GM23338 (cell line): ENCODE results near the gene EMX1.

Source experiments
- CREB1 ChIP-seq: fragments of 250-450 bp; sonication (Bioruptor Pico); IDR thresholded peaks from 2 replicates; pipeline ENCODE4 v1.5.0; 2020; ENCODE audit warnings: low read depth, mild to moderate bottlenecking, moderate library complexity
- EZH2 ChIP-seq: fragments of 200-600 bp; sonication (generic); IDR thresholded peaks from one replicate; pipeline ENCODE4 v1.8.0; 2017; ENCODE audit warnings: antibody characterized with exemption, mild to moderate bottlenecking, low read depth; ENCODE audit not compliant: unreplicated experiment
- EZH2phosphoT487 ChIP-seq: fragments of 200-600 bp; sonication (generic); IDR thresholded peaks from one replicate; pipeline ENCODE4 v1.8.1; 2018; ENCODE audit warnings: antibody characterized with exemption; ENCODE audit not compliant: unreplicated experiment
- POLR2AphosphoS5 ChIP-seq: IDR thresholded peaks from 2 replicates; pipeline ENCODE4 v1.6.1; 2016; ENCODE audit warnings: antibody characterized with exemption, low read depth
- ZNF114 ChIP-seq: fragments of 250-450 bp; sonication (Bioruptor Pico); IDR thresholded peaks from 2 replicates; pipeline ENCODE4 v1.5.0; 2020; ENCODE audit warnings: mild to moderate bottlenecking, moderate library complexity
- TF ChIP-seq, protein P1 (sequence below), 2 experiments: fragments of 200-600 bp in 1 of 2; sonication (generic) in 1 of 2; conservative IDR thresholded peaks; 2 replicates each; pipeline versions ENCODE4 v1.5.1 to v1.6.1; 2016 to 2017; ENCODE audit warnings: antibody characterized with exemption in 2 of 2, low read depth in 2 of 2, mild to moderate bottlenecking in 2 of 2, moderate library complexity in 1 of 2
- TF ChIP-seq, protein P2 (sequence below): IDR thresholded peaks from one replicate; pipeline ENCODE4 v1.6.1; 2018; ENCODE audit warnings: antibody characterized with exemption; ENCODE audit not compliant: unreplicated experiment

DNA sequence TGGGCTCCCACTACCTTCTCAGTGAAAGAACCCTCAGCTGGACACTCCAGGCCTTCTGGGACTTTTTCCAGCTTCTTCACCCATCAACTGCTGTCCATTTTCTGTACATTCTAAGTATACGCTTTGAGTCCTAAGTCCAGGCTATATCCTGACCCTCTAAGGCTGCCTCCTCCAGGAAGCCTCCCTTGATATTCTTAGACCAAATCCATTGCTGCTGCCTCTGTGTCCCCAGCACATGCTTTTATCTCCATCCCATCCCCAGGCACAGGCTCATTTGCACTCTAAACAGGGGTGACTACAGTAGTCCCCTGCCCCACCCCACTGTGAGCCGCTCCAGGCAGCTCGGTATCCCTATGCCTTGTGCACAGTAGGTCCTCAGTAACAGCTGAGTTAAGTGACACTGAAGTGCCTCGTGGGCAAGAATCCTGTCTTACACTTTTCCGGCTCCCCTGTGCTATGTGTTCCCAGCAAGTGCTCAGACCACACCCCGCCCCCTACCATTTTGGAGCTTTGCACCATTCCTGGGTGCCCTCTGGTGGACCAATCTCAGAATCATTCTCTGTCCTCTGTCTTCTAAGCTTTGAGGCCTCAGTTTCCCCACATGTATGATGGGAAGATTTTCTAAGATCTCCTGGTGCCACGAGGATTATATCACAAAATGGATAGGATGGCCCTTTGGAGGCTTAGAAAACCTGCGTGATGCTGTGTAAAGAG lies 34.9 kb downstream of the EMX1 start:
- TF ChIP-seq, protein P1, sequence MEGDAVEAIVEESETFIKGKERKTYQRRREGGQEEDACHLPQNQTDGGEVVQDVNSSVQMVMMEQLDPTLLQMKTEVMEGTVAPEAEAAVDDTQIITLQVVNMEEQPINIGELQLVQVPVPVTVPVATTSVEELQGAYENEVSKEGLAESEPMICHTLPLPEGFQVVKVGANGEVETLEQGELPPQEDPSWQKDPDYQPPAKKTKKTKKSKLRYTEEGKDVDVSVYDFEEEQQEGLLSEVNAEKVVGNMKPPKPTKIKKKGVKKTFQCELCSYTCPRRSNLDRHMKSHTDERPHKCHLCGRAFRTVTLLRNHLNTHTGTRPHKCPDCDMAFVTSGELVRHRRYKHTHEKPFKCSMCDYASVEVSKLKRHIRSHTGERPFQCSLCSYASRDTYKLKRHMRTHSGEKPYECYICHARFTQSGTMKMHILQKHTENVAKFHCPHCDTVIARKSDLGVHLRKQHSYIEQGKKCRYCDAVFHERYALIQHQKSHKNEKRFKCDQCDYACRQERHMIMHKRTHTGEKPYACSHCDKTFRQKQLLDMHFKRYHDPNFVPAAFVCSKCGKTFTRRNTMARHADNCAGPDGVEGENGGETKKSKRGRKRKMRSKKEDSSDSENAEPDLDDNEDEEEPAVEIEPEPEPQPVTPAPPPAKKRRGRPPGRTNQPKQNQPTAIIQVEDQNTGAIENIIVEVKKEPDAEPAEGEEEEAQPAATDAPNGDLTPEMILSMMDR (conservative IDR thresholded peaks at IDR 0.05; ENCODE audit: low read depth in 2 of 2), result peak; percentile 42 to 65
- TF ChIP-seq ZNF114 (no peak), POLR2AphosphoS5 (no peak), EZH2phosphoT487 (no peak), EZH2 (no peak), CREB1 (CRISPR knock-in tag) (no peak)
- TF ChIP-seq, protein P2, sequence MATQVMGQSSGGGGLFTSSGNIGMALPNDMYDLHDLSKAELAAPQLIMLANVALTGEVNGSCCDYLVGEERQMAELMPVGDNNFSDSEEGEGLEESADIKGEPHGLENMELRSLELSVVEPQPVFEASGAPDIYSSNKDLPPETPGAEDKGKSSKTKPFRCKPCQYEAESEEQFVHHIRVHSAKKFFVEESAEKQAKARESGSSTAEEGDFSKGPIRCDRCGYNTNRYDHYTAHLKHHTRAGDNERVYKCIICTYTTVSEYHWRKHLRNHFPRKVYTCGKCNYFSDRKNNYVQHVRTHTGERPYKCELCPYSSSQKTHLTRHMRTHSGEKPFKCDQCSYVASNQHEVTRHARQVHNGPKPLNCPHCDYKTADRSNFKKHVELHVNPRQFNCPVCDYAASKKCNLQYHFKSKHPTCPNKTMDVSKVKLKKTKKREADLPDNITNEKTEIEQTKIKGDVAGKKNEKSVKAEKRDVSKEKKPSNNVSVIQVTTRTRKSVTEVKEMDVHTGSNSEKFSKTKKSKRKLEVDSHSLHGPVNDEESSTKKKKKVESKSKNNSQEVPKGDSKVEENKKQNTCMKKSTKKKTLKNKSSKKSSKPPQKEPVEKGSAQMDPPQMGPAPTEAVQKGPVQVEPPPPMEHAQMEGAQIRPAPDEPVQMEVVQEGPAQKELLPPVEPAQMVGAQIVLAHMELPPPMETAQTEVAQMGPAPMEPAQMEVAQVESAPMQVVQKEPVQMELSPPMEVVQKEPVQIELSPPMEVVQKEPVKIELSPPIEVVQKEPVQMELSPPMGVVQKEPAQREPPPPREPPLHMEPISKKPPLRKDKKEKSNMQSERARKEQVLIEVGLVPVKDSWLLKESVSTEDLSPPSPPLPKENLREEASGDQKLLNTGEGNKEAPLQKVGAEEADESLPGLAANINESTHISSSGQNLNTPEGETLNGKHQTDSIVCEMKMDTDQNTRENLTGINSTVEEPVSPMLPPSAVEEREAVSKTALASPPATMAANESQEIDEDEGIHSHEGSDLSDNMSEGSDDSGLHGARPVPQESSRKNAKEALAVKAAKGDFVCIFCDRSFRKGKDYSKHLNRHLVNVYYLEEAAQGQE, result no peak
